NCI-H146 treated with DMSO at 0.1 percent for 48 hours (cell line): ENCODE results near the gene FTCD.

ENCODE experiments used
- DNase-seq: peaks from one replicate; lab custom pipeline; 2025; ENCODE audit not compliant: unreplicated experiment; lab: John Stamatoyannopoulos, UW

Gene FTCD

GRCh38 chr21:46124926-46125845 is 30.2 kb downstream of the FTCD start:
- DNase-seq = no peak

GRCh38 chr21:46124083-46124925 is 31.1 kb downstream of the FTCD start:
- no peak for DNase-seq

GRCh38 chr21:46122758-46123683 is 32.4 kb downstream of the FTCD start:
- DNase-seq = no peak

GRCh38 chr21:46122237-46122671 is 33.1 kb downstream of the FTCD start:
- DNase-seq = no peak

- DNase-seq = no peak
Observed at GRCh38 chr21:46121286-46122221, 33.8 kb downstream of the FTCD start.

GRCh38 chr21:46120301-46121285 is 34.8 kb downstream of the FTCD start:
- no peak for DNase-seq

- DNase-seq = no peak
Observed at GRCh38 chr21:46119637-46120271, 35.6 kb downstream of the FTCD start.

GRCh38 chr21:46119144-46119636 is 36.2 kb downstream of the FTCD start:
- no peak for DNase-seq

- no peak for DNase-seq
Observed at GRCh38 chr21:46118316-46119143, 36.8 kb downstream of the FTCD start.

GRCh38 chr21:46117586-46118315 is 37.6 kb downstream of the FTCD start:
- DNase-seq = no peak

GRCh38 chr21:46116776-46117585 is 38.4 kb downstream of the FTCD start:
- no peak for DNase-seq

GRCh38 chr21:46116189-46116775 is 39.1 kb downstream of the FTCD start:
- no peak for DNase-seq

GRCh38 chr21:46115441-46116188 is 39.8 kb downstream of the FTCD start:
- no peak for DNase-seq

- no peak for DNase-seq
Observed at GRCh38 chr21:46114963-46115362, 40.4 kb downstream of the FTCD start.
